Epithelial cell of prostate (primary cell): Measurements from ENCODE around the gene MLXIP.
"Not testable (repeated sequence)": the region's sequence is repeated elsewhere in the genome, so short reads cannot be mapped to it uniquely, and the experiment has no call there.

Experiments used
- DNase-seq: peaks from one replicate; pipeline ENCODE4 v3.0.0-alpha.2; 2011; ENCODE audit warnings: low read depth, low spot score
- H3K27ac ChIP-seq: fragments of 450-650 bp; 2 replicates; pipeline ENCODE4 v1.5.1; 2017; ENCODE audit warnings: mild to moderate bottlenecking

MLXIP gene

DNA sequence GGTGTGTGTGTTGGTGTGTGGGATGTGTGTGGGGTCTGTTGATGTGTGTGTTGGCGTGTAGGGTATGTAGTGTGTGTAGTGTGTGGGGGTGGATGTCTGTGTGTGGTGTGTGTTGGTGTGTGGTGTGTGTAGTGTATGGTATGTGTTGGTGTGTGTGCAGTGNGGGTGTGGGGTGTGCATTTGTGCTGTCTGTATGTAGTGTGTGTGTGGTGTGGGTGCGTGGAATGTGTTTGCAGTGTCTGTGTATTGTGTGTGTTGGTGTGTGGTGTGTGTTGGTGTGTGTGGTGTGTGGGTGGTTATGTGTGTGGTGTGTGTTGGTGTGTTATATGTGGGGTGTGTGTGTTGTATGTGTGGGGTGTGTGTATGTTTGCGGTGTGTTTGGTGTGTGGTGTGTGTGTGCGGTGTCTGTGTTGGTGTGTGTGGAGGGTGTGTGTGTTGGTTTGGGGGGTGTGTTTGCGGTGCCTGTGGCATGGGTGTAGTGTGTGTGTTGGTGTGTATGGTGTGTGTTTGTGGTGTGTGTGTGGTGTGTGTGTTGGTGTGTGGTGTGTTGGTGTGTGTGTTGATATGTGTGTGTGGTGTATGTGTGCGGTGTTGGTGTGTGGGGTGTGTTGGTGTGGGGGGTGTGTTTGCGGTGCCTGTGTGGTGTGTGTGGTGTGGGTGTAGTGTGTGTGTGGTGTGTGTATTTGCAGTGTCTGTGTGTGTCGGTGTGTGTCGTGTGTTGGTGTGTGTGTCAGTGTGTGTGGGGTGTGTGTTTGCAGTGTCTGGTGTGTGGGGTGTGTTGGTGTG is 14.7 kb downstream of the MLXIP start:
- H3K27ac ChIP-seq, result peak overlapping the region; percentile 91
- no peak for DNase-seq

DNA sequence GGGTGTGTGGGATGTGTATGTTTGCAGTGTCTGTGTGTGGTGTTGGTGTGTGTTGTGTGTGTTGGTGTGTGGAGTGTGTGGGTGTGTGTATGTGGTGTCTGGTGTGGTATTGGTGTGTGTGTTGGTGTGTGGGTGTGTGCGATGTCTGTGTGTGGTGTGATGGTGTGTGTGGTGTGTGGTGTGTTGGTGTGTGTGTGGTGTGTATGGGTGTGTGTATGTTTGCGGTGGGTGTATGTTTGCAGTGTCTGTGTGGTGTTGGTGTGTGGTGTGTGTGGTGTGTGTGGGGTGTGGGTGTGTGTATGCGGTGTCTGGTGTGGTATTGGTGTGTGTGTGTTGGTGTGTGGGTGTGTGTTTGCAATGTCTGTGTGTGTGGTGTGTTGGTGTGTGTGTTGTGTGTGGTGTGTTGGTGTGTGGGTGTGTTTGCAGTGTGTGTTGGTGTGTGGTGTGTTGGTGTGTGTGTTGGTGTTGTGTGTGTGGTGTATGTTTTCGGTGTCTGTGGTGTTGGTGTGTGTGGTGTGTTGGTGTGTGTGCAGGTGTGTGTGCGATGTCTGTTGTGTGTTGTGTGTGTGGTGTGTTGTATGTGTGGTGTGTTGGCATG is 15.7 kb downstream of the MLXIP start:
- DNase-seq, result no peak
- peak overlapping the region; percentile 91 for H3K27ac ChIP-seq

DNA sequence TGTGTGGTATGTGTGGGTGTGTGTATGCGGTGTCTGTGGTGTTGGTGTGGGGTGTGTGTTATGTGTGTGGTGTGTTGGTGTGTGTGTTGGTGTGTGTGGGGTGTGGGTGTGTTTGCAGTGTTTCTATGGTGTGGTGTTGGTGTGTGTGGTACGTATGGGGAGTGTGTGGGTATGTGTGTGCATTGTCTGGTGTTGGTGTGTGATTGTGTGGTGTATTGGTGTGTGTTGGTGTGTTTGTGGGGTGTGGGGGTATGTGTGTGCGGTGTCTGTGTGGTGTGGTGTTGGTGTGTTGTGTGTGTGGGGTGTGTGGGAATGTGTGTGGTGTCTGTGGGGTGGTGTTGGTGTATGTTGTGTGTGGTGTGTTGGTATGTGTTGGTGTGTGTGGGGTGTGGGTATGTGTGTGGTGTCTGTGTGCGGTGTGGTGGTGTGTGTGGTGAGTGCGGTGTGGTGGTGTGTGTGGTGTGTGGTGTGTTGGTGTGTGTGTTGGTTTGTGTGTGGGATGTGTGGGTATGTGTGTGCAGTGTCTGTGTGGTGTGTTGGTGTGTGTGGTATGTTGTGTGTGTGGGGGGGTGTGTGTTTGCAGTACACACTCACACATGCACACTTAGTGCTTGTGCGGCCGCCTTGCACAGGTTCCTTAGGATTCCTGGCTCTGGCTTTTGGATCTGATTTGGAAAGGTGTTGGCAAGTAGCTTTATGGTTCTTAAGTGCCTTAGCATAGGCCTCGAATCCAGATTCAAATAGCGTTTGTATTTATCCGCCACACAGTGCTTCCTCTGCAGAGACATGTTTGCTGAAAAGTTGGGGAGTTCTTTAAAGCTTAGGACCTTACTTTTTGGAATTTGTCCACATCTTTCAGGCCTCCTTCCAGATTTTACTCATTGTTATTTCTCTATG is 16.4 kb downstream of the MLXIP start:
- DNase-seq, result no peak
- peak overlapping the region; percentile 91 for H3K27ac ChIP-seq

DNA sequence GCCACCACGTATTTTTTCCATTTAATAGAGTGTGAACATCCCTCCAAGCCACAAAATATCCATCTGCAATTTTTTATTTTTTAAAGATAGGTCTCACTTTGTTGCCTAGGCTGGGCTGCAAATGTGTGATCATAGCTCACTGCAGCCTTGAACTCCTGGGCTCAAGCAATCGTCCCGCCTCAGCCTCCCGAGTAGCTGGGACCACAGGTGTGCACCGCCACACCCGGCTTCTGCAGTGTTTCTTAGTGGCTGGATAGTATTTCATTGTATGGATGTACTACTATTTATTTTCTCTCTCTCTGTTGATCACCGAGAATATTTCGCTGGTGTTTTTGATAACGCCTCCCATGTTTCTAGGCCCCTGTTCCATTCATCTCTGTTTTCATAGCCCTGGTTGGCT is 17.5 kb downstream of the MLXIP start:
- no peak for DNase-seq
- peak overlapping the region; percentile 91 for H3K27ac ChIP-seq

- DNase-seq, result peak; percentile 84
- H3K27ac ChIP-seq, result peak overlapping the region; percentile 91
Measured at GRCh38 chr12:122096591-122097149, 18.1 kb downstream of the MLXIP start.

DNA sequence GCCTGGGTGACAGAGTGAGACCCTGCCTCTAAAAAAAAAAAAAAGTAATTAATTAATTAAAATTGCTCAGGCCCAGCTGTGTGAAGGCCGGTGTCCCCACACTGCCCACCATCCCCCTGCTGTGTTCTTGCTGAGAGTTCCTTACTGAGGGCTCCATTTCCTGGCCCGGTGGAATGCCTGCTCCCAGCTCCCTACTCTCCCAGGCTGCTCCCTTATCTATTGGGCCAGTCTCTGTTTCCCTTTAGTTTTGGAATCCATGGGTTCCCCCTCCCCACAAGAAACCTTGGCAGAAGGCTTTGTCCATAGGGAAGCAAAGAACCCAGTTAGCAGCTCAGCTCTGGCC is 19.0 kb downstream of the MLXIP start:
- H3K27ac ChIP-seq, result peak overlapping the region; percentile 91
- no peak for DNase-seq

GRCh38 chr12:122097927-122098756 is 19.6 kb downstream of the MLXIP start:
- H3K27ac ChIP-seq, result peak overlapping the region; percentile 91
- no peak for DNase-seq

DNA sequence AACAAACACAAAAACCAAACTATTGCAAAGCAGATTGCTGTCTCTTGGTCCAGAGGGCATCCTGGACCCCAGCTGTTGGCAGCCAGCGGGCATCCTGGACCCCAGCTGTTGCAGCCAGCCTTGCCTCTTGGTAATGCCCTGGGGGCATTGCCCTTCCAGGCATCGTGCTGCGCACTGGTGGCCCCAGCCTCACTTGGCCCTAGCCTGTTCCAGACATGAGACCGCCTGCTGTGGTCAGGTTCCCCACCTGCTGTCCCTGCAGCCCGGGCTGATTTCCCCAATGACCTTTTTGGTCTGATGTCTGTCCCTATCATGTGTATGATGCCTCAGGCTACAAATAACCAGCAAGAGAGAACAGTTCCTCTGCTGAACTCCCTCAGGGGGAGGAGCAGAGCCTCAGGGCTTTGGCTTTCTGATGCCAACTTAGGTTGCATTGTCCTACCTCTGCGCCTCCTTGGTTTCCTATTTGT is 20.8 kb downstream of the MLXIP start:
- no peak overlapping the region for H3K27ac ChIP-seq
- DNase-seq, result no peak

- H3K27ac ChIP-seq, result no peak overlapping the region
- DNase-seq, result no peak
Measured at GRCh38 chr12:122099856-122100255, 21.3 kb downstream of the MLXIP start.

GRCh38 chr12:122100568-122100967 is 22.0 kb downstream of the MLXIP start:
- DNase-seq, result no peak
- no peak overlapping the region for H3K27ac ChIP-seq

- DNase-seq, result no peak
- H3K27ac ChIP-seq, result no peak overlapping the region
Measured at GRCh38 chr12:122102331-122102730, 23.8 kb downstream of the MLXIP start.

GRCh38 chr12:122104844-122105243 is 26.3 kb downstream of the MLXIP start:
- DNase-seq, result no peak
- no peak overlapping the region for H3K27ac ChIP-seq

GRCh38 chr12:122105496-122105895 is 26.9 kb downstream of the MLXIP start:
- not testable (repeated sequence) for H3K27ac ChIP-seq, DNase-seq

GRCh38 chr12:122106843-122107242 is 28.3 kb downstream of the MLXIP start:
- no peak for DNase-seq
- H3K27ac ChIP-seq, result no peak overlapping the region

DNA sequence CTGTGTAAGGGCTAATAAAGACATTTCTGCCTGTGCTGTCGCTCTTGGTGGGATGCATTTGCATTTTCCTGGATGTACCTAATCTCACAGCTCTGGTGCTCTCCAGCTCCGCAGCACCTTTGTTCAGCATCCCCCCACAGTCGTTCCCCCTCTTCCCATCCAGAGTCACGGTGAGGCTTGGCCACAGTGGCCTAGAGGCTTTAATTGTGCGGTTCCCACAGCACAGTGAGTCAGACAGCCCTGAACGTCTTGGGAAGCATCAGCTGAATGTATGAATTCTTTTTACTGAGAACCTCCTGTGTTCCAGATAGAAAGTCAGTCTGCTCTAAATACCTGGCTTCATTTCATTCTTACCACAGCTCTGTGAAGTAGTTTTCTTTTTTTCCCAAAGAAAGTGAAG is 28.7 kb downstream of the MLXIP start:
- H3K27ac ChIP-seq, result peak overlapping the region; percentile 15
- DNase-seq, result no peak

DNA sequence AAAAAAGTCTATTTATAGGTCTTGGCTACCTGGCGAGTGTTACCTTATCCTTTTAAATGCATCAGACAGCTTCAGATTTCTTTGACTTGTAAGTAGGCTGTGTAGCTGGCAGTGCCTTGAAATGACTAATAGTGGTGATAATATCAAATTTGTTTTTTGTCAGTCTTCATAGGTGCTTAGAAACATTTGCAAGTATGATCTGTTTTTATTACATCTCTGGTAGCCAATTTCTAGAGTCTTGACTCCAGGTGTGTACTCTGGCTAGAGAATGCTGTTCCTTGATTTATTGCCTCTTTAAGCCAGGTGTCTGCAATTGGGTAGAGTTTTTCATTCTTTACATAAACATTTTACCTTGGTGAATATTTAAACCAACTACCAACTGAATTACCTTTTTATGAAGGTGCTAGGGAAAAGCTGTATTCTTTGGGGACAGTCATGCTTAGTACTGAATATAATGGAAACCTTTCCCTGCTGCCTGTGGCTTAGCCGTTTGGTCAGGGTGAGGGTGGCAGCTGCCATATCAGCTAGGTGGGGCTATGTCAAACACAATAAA is 32.6 kb downstream of the MLXIP start:
- peak overlapping the region; percentile 78 for H3K27ac ChIP-seq
- DNase-seq, result peak; percentile 91

- no peak overlapping the region for H3K27ac ChIP-seq
Measured at GRCh38 chr12:122116707-122117535, 38.4 kb downstream of the MLXIP start.

GRCh38 chr12:122117979-122118378 is 39.4 kb downstream of the MLXIP start:
- no peak overlapping the region for H3K27ac ChIP-seq
- no peak for DNase-seq

More at GRCh38 chr12:122116707-122117535, 38.4 kb downstream of the MLXIP start:
- DNase-seq, result no peak
